Stimulated activated naive CD4-positive, alpha-beta T cell (primary cell): ENCODE measurements around the gene PKD1L1.
"Not testable (repeated sequence)": the region's sequence is repeated elsewhere in the genome, so short reads cannot be mapped to it uniquely, and the experiment has no call there.

Experiments
- DNase-seq, 6 experiments: peaks; one replicate each; lab custom pipeline; 2025; lab: John Stamatoyannopoulos, UW

Gene PKD1L1

GRCh38 chr7:47937065-47937687 is 11.1 kb downstream of the PKD1L1 start:
- DNase-seq = no peak

DNA sequence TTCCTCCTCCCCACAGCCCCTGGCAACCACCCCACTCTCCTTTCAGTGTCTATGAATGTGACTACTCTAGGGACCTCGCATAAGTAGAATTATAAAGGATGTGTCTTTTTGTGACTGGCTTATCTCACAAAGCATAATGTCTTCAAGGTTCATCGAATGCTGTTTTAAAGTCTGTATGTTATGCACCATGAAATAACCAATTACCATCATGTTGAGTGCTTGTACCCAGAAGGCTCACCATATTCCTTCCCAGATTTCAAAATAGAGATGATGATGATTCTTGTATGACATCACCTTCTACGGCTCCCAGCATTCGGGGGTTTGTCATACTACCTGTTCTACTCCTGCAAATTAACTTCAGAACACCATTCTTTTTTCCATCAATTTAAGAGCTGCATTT is 11.9 kb downstream of the PKD1L1 start:
- no peak for DNase-seq

DNA sequence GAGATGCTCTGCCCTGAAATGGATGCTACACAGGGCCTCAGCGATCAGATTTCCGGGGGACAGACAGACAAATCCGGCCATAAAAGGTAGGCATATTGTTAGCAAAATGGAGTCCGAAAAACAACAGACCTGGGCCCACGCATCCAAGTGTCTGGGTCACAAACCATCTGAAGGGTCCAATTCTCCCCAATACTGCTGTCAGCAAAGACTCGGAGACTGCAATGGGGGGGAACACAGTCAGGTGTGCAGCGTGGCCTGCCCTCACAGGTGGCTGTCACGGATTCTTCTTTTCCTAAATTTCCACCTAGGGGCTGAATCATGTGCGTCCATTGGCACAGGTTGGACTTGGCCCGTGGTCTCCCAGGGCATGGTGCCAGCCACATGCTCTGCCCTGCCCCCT is 12.9 kb downstream of the PKD1L1 start:
- DNase-seq = no peak

- no peak for DNase-seq
These were observed 13.4 kb downstream of the PKD1L1 start for GRCh38 chr7:47934831-47935230.

DNA sequence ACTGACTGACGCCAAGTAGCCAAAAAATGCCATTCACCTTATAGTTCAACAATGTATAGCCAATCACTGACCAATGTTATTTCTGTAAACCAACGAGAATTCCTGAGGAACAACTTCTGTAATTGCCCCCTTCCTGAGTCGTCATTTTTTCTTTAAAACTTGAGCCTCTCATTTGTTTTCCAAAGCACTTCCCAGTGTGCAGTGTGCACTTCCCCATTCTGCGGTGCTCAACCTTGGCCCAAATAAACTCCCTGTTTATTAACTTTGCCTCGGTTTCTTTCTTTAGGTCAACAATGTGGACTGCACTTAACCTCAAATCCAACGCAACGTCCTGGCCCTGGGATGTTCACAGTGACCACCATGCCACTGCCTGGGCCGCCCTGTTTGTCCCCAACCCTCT is 15.1 kb downstream of the PKD1L1 start:
- no peak for DNase-seq

GRCh38 chr7:47932466-47933037 is 15.7 kb downstream of the PKD1L1 start:
- DNase-seq = no peak

DNA sequence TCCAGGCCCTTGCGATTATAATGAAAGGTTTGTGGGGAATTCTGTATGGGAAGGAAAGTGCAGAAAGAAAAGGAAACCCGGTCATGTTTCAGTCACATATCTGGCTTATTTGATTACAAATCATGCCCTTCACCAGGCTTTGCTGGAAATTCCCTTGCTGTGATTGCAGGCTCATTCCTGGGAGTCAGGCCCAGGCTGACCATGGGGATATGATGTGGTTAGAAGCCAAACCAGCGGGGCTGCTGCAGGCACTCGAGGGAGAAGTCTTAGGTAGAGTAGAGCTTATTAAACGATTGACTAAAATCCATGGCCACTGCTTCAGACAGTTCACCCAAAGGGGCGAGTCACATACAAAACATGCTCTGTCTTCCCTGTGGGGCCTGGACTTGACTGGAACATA is 16.2 kb downstream of the PKD1L1 start:
- DNase-seq = no peak

DNA sequence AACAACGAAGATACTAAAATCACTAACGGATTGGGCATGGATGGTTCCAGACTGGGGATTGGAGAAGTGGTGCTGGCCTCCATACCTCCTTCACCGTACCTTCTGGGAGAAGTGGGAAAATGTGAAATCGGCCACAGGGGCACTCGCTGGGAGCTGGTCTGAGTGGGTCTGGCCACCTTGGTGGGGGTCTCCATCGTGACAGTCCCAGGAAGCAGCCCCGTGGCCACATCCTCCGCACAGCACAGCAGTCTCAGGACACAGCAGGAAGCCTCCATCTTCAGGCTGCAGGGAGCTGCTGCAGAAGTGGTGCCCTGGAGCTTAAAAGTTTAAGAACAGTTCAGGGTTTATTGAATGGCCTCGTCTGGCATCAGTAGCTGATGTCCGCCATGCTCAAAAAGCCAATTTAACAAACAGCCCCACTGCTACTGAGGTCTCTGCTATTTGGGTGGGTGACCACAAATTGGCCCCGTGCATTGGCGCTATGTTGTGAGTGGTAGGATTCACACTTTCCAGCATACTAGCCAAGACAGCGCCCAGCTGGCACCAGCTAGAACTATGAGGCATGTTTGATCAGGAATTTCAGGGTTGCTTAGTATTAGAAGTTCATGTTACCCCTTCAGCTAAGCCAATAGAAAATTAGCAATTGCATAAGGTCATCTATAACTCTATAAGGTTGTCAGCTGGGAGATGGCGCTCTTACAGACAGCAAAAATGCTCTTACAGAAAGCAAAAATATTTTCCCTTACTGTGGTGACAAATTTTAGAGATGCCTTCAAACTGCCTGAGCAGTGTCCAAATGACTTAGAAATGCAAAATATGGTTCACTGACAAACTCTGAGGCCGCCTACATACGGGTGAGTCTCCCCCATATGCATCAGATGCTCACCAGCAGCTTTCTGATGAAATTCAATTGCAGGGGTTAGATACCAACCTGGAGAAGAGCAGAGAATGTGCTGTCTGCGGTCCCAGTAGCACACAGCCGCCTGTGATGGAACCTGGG is 17.0 kb downstream of the PKD1L1 start:
- no peak for DNase-seq

DNA sequence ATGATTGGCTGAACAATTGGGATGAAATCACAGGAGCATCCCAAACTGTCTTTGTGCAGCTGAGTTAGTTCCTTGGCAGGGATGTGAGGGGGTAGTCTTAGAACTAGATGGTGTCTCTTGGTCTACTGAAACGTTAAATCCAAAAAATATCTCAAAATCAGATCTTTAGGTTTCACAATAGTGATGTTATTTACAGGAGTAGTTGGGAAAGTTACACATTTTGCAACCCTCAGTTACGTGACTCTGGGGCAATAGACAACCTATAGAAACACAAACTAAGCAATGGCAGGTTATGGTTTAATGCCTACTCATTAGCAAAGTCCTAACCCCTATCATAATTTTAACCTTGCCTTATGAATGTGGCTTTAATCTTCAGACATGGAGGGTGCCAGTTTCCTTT is 24.0 kb downstream of the PKD1L1 start:
- DNase-seq = no peak

- not testable (repeated sequence) for DNase-seq
These were observed 25.0 kb downstream of the PKD1L1 start for GRCh38 chr7:47923081-47923875.

DNA sequence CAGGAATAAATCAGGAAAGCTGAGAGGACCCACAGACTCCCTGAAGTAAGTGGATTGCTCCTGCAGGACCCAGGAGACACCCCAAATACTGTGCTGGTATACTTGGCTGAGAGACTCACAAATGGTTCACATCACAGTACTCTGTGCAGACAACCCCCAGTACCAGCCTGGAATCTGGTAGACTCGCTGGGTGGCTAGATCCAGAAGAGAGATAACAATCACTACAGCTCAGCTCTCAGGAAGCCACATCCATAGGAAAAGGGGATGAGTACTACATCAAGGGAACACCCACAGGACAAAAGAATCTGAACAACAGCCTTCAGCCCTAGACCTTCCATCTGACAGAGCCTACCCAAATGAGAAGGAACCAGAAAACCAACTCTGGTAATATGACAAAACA is 31.8 kb downstream of the PKD1L1 start:
- not testable (repeated sequence) for DNase-seq

GRCh38 chr7:47915616-47915976 is 32.7 kb downstream of the PKD1L1 start:
- DNase-seq = no peak

GRCh38 chr7:47914717-47915615 is 33.3 kb downstream of the PKD1L1 start:
- DNase-seq = no peak

DNA sequence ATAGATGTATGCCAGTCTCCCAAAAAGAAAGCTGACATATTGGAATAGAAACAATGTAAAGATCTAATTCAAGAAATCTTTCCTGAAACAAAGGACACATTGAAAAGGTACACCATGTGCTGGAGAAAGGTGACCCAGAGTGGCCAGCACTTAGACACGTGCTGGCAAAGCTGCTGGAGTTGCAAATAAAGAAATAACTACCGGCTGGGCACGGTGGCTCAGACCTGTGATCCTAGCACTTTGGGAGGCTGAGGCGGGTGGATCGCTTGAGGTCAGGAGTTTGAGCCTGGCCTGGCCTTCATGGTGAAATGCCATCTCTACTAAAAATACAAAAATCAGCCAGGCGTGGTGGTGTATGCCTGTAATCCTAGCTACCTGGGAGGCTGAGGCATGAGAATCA is 35.9 kb downstream of the PKD1L1 start:
- no peak for DNase-seq

DNA sequence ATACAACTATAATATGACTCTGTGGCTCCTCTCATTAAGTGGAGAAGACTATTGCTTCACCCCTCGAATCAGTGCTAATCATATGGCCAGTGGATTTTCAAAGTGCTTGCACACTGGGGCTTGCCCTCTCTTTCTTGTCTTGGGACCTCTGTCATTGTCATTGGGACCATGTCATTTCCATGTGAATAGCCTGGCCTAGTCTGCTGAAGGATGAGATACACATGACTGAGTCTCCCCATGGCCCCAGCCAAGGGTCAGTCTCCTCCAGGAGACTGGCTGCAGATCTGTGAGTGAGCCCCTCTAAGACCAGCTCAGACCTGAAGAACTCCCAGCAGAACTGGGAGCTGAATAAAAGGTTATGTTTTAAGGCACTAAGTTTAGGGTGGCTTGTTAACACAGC is 39.5 kb downstream of the PKD1L1 start:
- DNase-seq = no peak

DNA sequence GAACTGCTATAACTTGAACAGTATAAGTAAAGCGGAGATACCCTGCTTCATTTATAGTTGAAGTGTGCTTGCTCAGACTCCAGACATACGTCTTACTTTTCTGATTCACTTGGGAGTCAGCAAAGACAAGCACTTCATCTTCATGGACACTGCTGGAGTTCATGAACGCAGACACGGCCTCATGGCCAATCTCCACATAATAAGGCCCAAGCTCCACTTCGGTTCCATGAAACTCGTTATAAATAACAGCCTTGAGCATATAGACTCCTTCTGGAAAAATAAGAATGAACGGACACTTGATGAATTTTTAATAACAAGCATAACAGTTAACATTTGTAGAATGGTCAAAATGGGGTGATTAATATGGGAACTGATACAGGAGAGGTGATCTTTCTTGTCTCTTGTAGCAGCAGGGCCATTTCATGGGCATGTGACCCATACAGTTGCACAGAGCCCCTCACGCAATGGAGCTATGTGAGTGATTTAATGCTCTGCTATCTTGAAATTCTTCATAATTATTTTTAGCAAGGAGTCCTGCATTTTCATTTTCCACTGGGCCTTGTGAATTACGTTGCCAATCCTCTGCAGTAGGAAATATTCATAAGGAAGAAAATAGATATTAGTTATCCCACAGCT is 40.2 kb downstream of the PKD1L1 start:
- DNase-seq = no peak

DNA sequence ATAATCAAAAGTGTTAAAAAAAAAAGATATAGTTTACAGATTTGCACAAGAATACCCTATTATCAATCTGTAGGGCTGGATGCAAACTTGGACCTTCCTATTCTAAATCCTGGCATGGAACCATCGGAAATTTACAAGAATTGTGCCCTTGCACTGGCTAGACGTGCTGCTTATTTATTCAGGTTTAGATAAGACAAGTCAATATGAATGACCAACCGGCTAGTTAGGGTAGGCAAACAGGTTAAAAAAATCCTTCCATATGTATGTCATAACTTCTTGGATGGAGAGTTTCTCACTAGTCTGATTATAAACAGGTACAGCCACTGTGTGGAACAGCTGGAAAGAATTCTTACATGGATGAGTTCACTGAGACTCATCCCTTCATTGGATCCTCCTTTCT is 41.4 kb downstream of the PKD1L1 start:
- no peak for DNase-seq

- no peak for DNase-seq
These were observed 43.0 kb downstream of the PKD1L1 start for GRCh38 chr7:47905076-47905920.

- DNase-seq = no peak
These were observed 46.3 kb downstream of the PKD1L1 start for GRCh38 chr7:47902013-47902412.

DNA sequence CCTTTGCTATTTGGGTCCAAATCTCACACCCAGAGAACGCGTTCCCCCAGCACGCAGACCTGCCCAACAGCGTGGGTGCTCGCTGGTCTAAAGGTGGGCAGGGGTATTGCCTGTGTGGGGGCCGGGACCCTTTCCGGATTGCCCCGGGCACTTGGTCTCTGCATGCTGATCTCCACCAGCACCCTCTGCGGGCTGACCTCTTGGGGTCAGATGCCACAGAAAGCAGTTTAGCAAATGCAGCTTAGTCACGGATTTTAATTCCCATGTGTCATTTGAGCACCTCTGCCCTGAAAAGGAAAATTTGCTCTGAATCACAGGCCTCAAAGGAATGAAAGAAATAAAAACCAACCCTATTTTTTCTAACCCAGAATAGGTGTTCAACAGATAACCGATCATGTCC is 46.7 kb downstream of the PKD1L1 start:
- DNase-seq = no peak
